ENCODE results near the gene SH3BP5L. TPM values are rescaled to one million over a fixed set of nuclear protein-coding genes. Genes with fewer than 3 reads are reported as not detected.

The SH3BP5L gene
- total and polyA plus RNA-seq, 2 of the 8 experiments (the other 6 are each of a cell fraction or from before 2014, with no cell fraction given), result 20.2 to 28.4 TPM

DNA sequence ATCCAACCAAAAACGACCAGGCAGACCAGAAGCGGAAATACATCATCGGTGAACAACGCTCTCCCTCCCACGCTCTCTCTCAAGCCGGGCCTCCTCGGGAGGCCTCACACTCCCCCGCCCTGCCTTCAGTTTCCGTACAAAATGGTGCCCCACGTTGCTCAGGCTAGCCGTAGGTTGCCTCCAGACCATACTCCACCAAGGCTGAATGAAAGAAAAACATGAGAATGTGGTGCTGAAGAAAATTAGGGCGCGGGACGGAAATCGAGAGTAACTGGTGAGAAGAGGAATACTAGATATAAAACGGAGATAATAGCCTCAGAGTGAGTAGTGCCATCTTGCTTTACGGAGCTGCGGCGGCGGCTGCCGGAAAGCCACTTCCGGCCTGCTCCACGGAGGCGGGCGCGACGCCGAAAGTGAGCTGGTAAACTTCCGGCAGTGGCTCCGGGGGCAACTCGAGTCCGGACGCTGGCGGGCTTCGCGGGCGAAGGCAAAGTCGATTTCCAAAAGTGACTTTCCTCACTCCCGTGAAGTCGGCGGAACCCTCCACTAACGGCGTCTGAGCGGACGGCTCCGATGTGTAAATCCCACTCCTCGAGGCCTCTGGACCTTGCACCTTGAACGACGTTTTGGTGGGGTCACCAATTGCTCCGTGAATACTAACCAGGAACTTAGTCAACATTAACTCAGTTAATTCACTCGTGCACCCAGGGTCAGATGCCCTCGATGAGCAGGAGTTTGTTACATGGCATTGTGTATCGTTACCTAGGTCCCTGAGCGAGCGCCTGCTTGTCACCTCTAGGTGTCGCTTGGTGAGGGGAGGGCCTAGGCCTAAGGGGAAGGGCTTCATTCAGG lies at the start of gene SH3BP5L (continued):
- TF ChIP-seq, protein P1, sequence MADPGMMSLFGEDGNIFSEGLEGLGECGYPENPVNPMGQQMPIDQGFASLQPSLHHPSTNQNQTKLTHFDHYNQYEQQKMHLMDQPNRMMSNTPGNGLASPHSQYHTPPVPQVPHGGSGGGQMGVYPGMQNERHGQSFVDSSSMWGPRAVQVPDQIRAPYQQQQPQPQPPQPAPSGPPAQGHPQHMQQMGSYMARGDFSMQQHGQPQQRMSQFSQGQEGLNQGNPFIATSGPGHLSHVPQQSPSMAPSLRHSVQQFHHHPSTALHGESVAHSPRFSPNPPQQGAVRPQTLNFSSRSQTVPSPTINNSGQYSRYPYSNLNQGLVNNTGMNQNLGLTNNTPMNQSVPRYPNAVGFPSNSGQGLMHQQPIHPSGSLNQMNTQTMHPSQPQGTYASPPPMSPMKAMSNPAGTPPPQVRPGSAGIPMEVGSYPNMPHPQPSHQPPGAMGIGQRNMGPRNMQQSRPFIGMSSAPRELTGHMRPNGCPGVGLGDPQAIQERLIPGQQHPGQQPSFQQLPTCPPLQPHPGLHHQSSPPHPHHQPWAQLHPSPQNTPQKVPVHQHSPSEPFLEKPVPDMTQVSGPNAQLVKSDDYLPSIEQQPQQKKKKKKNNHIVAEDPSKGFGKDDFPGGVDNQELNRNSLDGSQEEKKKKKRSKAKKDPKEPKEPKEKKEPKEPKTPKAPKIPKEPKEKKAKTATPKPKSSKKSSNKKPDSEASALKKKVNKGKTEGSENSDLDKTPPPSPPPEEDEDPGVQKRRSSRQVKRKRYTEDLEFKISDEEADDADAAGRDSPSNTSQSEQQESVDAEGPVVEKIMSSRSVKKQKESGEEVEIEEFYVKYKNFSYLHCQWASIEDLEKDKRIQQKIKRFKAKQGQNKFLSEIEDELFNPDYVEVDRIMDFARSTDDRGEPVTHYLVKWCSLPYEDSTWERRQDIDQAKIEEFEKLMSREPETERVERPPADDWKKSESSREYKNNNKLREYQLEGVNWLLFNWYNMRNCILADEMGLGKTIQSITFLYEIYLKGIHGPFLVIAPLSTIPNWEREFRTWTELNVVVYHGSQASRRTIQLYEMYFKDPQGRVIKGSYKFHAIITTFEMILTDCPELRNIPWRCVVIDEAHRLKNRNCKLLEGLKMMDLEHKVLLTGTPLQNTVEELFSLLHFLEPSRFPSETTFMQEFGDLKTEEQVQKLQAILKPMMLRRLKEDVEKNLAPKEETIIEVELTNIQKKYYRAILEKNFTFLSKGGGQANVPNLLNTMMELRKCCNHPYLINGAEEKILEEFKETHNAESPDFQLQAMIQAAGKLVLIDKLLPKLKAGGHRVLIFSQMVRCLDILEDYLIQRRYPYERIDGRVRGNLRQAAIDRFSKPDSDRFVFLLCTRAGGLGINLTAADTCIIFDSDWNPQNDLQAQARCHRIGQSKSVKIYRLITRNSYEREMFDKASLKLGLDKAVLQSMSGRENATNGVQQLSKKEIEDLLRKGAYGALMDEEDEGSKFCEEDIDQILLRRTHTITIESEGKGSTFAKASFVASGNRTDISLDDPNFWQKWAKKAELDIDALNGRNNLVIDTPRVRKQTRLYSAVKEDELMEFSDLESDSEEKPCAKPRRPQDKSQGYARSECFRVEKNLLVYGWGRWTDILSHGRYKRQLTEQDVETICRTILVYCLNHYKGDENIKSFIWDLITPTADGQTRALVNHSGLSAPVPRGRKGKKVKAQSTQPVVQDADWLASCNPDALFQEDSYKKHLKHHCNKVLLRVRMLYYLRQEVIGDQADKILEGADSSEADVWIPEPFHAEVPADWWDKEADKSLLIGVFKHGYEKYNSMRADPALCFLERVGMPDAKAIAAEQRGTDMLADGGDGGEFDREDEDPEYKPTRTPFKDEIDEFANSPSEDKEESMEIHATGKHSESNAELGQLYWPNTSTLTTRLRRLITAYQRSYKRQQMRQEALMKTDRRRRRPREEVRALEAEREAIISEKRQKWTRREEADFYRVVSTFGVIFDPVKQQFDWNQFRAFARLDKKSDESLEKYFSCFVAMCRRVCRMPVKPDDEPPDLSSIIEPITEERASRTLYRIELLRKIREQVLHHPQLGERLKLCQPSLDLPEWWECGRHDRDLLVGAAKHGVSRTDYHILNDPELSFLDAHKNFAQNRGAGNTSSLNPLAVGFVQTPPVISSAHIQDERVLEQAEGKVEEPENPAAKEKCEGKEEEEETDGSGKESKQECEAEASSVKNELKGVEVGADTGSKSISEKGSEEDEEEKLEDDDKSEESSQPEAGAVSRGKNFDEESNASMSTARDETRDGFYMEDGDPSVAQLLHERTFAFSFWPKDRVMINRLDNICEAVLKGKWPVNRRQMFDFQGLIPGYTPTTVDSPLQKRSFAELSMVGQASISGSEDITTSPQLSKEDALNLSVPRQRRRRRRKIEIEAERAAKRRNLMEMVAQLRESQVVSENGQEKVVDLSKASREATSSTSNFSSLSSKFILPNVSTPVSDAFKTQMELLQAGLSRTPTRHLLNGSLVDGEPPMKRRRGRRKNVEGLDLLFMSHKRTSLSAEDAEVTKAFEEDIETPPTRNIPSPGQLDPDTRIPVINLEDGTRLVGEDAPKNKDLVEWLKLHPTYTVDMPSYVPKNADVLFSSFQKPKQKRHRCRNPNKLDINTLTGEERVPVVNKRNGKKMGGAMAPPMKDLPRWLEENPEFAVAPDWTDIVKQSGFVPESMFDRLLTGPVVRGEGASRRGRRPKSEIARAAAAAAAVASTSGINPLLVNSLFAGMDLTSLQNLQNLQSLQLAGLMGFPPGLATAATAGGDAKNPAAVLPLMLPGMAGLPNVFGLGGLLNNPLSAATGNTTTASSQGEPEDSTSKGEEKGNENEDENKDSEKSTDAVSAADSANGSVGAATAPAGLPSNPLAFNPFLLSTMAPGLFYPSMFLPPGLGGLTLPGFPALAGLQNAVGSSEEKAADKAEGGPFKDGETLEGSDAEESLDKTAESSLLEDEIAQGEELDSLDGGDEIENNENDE (IDR thresholded peaks at IDR 0.05; ENCODE audit: insufficient replicate concordance, low read length), result no peak
- TF ChIP-seq MAFK (IDR thresholded peaks at IDR 0.05; ENCODE audit: low read depth, low read length), result no peak
- TF ChIP-seq EZH2 (IDR thresholded peaks at IDR 0.05; ENCODE audit: low read depth, low read length, severe bottlenecking), result no peak
- peak; percentile 41; the same call in 1 of the 2 replicates for TF ChIP-seq RFX5 (IDR thresholded peaks at IDR 0.05; ENCODE audit: borderline replicate concordance, low read depth, low read length)
- peak in 1 of 2 experiments; percentile 91; a peak in 2 of 3 replicates for TF ChIP-seq POLR2A (IDR thresholded peaks at IDR 0.05; ENCODE audit: control extremely low read depth in 1 of 2, low read depth in 2 of 2, low read length in 2 of 2)
- 0 out of 2 replicates have a peak, but pooled peaks have one; percentile 10 for TF ChIP-seq CEBPB (IDR thresholded peaks at IDR 0.05; ENCODE audit: low read depth, low read length)
- TF ChIP-seq PHF8 (conservative IDR thresholded peaks at IDR 0.05; ENCODE audit: low read depth, low read length), result peak; percentile 87
- TF ChIP-seq CTBP2 (IDR thresholded peaks at IDR 0.05; ENCODE audit: borderline replicate concordance, insufficient read depth, insufficient read length, low read length), result no peak
- no peak for TF ChIP-seq KDM5A (IDR thresholded peaks at IDR 0.05; ENCODE audit: low read length)
- peak; percentile 83 for TF ChIP-seq GABPA (IDR thresholded peaks at IDR 0.05; ENCODE audit: borderline replicate concordance, insufficient read depth, low read length)

Measured in H1 (cell line).